B cell (primary cell): Measurements from ENCODE around the gene HESX1. TPM values are rescaled to one million over a fixed set of nuclear protein-coding genes. Genes with fewer than 3 reads are reported as not detected.

ENCODE experiments used
- ATAC-seq: fragments of 200-7000 bp; cut with Tn5 transposase; one replicate; pipeline ENCODE4 v1.10.0; 2021; ENCODE audit warnings: low read depth, mild to moderate bottlenecking, moderate number of reproducible peaks, moderate library complexity
- CTCF ChIA-PET: fragments of 350-600 bp; sonication (Branson Sonifier 250); formaldehyde crosslinking; loops from one replicate; lab custom pipeline; 2021; ENCODE audit warnings: antibody characterized with exemption, inconsistent platforms; lab: Charles Lee
- POLR2A ChIA-PET: fragments of 350-600 bp; sonication (Branson Sonifier 250); formaldehyde crosslinking; loops from one replicate; lab custom pipeline; 2021; ENCODE audit warnings: antibody characterized with exemption; lab: Charles Lee
- DNase-seq: peaks from one replicate; pipeline ENCODE4 v3.0.0; 2013
- H2AFZ ChIP-seq: 2 replicates; pipeline ENCODE4 v1.6.1; 2012; ENCODE audit warnings: mild to moderate bottlenecking, low read depth, low read length; ENCODE audit not compliant: insufficient read depth, poor library complexity, severe bottlenecking
- H3K27ac ChIP-seq, 2 donors: 1 replicate in 1 of 2; 2 replicates in 1 of 2; pipeline ENCODE4 v1.5.1; 2012 to 2013; ENCODE audit warnings: low read length in 2 of 2, mild to moderate bottlenecking in 2 of 2, moderate library complexity in 1 of 2
- H3K27me3 ChIP-seq, 4 experiments: fragments of 200-600 bp in 1 of 4; sonication (generic) in 1 of 4; replicated peaks in 1 of 4; 1 replicate in 2 of 4; 2 replicates in 2 of 4; pipeline versions ENCODE4 v1.6.1 to v1.7.0; 2013 to 2016; ENCODE audit warnings: low read length in 3 of 4, mild to moderate bottlenecking in 2 of 4, mixed read lengths in 1 of 4, moderate library complexity in 1 of 4; ENCODE audit not compliant: insufficient read depth in 4 of 4, control insufficient read depth in 3 of 4; ENCODE audit errors: control extremely low read depth in 1 of 4
- H3K36me3 ChIP-seq, 2 experiments: replicated peaks in 1 of 2; 1 replicate in 1 of 2; 2 replicates in 1 of 2; pipeline versions ENCODE4 v1.6.1 to v1.7.1; 2013; ENCODE audit warnings: low read length in 1 of 2; ENCODE audit not compliant: insufficient read depth in 2 of 2, control insufficient read depth in 1 of 2; ENCODE audit errors: control extremely low read depth in 1 of 2, extremely low read depth in 1 of 2
- H3K4me1 ChIP-seq, 2 donors: fragments of 200-600 bp in 1 of 2; sonication (generic) in 1 of 2; 1 replicate in 1 of 2; 2 replicates in 1 of 2; pipeline versions ENCODE4 v1.5.1 to v1.6.1; 2013 to 2017; ENCODE audit warnings: low read length in 2 of 2; ENCODE audit not compliant: control insufficient read depth in 2 of 2, insufficient read depth in 2 of 2
- H3K4me2 ChIP-seq: replicated peaks from 2 replicates; pipeline ENCODE3; 2012; ENCODE audit warnings: mild to moderate bottlenecking, low read depth, low read length; ENCODE audit not compliant: poor library complexity, severe bottlenecking
- H3K4me3 ChIP-seq, 5 experiments: fragments of 200-600 bp in 1 of 5; sonication (generic) in 1 of 5; 1 replicate in 3 of 5; 2 replicates in 2 of 5; pipeline versions ENCODE4 v1.5.1 to v1.7.0; 2011 to 2016; ENCODE audit warnings: low read length in 4 of 5, mild to moderate bottlenecking in 4 of 5, low read depth in 2 of 5, control low read depth in 1 of 5, moderate library complexity in 1 of 5; ENCODE audit not compliant: insufficient read depth in 1 of 5; ENCODE audit errors: control extremely low read depth in 1 of 5, extremely low read depth in 1 of 5
- H3K79me2 ChIP-seq: fragments of 200-600 bp; sonication (generic); one replicate; pipeline ENCODE4 v1.6.0; 2016; ENCODE audit warnings: low read length; ENCODE audit not compliant: control insufficient read depth, insufficient read depth
- H3K9ac ChIP-seq: fragments of 200-600 bp; sonication (generic); 2 replicates; pipeline ENCODE4 v1.6.1; 2017; ENCODE audit warnings: mild to moderate bottlenecking, low read length, moderate library complexity
- H3K9me3 ChIP-seq, 3 donors: one replicate each; pipeline versions ENCODE4 v1.6.1 to v1.7.1; 2013; ENCODE audit warnings: low read length in 2 of 3; ENCODE audit not compliant: control insufficient read depth in 2 of 3, insufficient read depth in 1 of 3; ENCODE audit errors: control extremely low read depth in 1 of 3
- H4K20me1 ChIP-seq: 2 replicates; pipeline ENCODE4 v1.6.0; 2012; ENCODE audit warnings: mild to moderate bottlenecking, low read length; ENCODE audit not compliant: insufficient read depth, control insufficient read depth, poor library complexity, severe bottlenecking
- H3K27ac Mint-ChIP-seq: one replicate; pipeline ENCODE4 v1.8.0; 2021; ENCODE audit warnings: mixed read lengths
- H3K27me3 Mint-ChIP-seq: one replicate; pipeline ENCODE4 v1.8.0; 2021; ENCODE audit warnings: mixed read lengths
- H3K4me1 Mint-ChIP-seq: one replicate; pipeline ENCODE4 v1.8.0; 2021; ENCODE audit warnings: mixed read lengths
- H3K4me3 Mint-ChIP-seq: one replicate; pipeline ENCODE4 v1.8.0; 2021; ENCODE audit warnings: mixed read lengths
- H3K9me3 Mint-ChIP-seq: one replicate; pipeline ENCODE4 v1.8.0; 2022; ENCODE audit warnings: mixed read lengths; ENCODE audit not compliant: insufficient read depth
- CTCF ChIP-seq: fragments of 200-600 bp; IDR thresholded peaks from one replicate; pipeline ENCODE4 v1.8.0; 2022; ENCODE audit warnings: antibody characterized with exemption, mild to moderate bottlenecking
- EZH2 ChIP-seq: IDR thresholded peaks from 2 replicates; pipeline ENCODE4 v1.6.1; 2012; ENCODE audit warnings: borderline replicate concordance, low read depth, mild to moderate bottlenecking, moderate library complexity, low read length; ENCODE audit not compliant: insufficient read depth, poor library complexity, severe bottlenecking
- WGBS: methylation state at CpG from one replicate; pipeline ENCODE4 v1.1.5; 2013; ENCODE audit warnings: missing lambda C conversion rate; ENCODE audit not compliant: insufficient coverage; 5-methylcytosine and 5-hydroxymethylcytosine counted together
- intact Hi-C: fragments of 100-400 bp; cut with micrococcal nuclease; formaldehyde crosslinking; loops from one replicate; pipeline ENCODE4 v1.10.0; 2022
- polyA plus RNA-seq: library from polyadenylated mRNA; depleted of rRNA; stranded (reverse); fragments of >200 nt; gene quantifications from 2 replicates; pipeline ENCODE4 v1.2.3, GENCODE V29; 2012
- total RNA-seq, 2 donors: library from RNA; stranded (reverse); fragments of 120-200 nt in 1 of 2; gene quantifications; 1 replicate in 1 of 2; 2 replicates in 1 of 2; pipeline versions ENCODE4 v1.2.3 to v1.2.4, GENCODE V29; 2013 to 2022

Gene HESX1
- total and polyA plus RNA-seq, 2 donors (not counting 1 experiment from before 2014, with no cell fraction given), result 0.39 to 2.1 TPM

- intact Hi-C loops, result loop anchor here (1.0 to 10.0 kb wide), 8 partner anchors 57 to 545 kb away; partner anchors contain the start of genes ARF4, ARHGEF3, DENND6A and SLMAP
- WGBS, result under 1% methylated on average over 71 of the region's 71 CpGs
These were observed 27.6 kb upstream of the HESX1 start, which contains the start of gene APPL1 for GRCh38 chr3:57227204-57227929. TSS of gene APPL1 (plus strand) at chr3:57227729. CDS start at chr3:57227884, 155 bp downstream.

More at GRCh38 chr3:57227204-57227929, 27.6 kb upstream of the HESX1 start, which contains the start of gene APPL1:
- Histone ChIP-seq H3K27me3 (no peaks in the 10 kb centered on the region), H2AFZ (peak within 1 kb of the TSS; percentile 94), H3K4me1 (peaks cover 19 to 23% of the 10 kb centered on the region in 2 donors), H3K4me2 (peak within 1 kb of the TSS; percentile 96), H3K36me3 (peaks cover 0 to 2% of the 10 kb centered on the region in 2 experiments), H3K4me3 (peak within 1 kb of the TSS; percentile 69 to 91 (median 77)), H3K79me2 (peaks cover 52% of the 10 kb centered on the region), H4K20me1 (no peaks in the 10 kb centered on the region), H3K9me3 (no peaks in the 10 kb centered on the region), H3K27ac (peak within 1 kb of the TSS; percentile 55 to 79), H3K9ac (peak within 1 kb of the TSS; percentile 92)
- ChIA-PET POLR2A (no interaction called here), CTCF (interaction anchor here (0.6 to 1.5 kb wide), 7 partner anchors 9 to 950 kb away, joined by 3 to 4 read pairs (median 3); no protein-coding TSS in a partner anchor)
- ATAC-seq (peak; percentile 95), DNase-seq (peak; percentile 92)
- H3K27ac Mint-ChIP-seq, result peak within 1 kb of the TSS; percentile 91
- peak within 1 kb of the TSS; percentile 94 for H3K4me3 Mint-ChIP-seq
- peaks cover 38% of the 10 kb centered on the region for H3K4me1 Mint-ChIP-seq
- no peaks in the 10 kb centered on the region for H3K9me3 Mint-ChIP-seq
- TF ChIP-seq EZH2 (no peak), CTCF (no peak)
- no peaks in the 10 kb centered on the region for H3K27me3 Mint-ChIP-seq
